EL (cell line): ENCODE measurements around the gene LIN7A.
"Not testable (repeated sequence)": the region's sequence is repeated elsewhere in the genome, so short reads cannot be mapped to it uniquely, and the experiment has no call there.

Experiments used
- DNase-seq: peaks from one replicate; pipeline ENCODE4 v3.0.0-alpha.2; 2016

Gene LIN7A

GRCh38 chr12:80917651-80918050 is 20.1 kb downstream of the LIN7A start:
- no peak for DNase-seq

DNA sequence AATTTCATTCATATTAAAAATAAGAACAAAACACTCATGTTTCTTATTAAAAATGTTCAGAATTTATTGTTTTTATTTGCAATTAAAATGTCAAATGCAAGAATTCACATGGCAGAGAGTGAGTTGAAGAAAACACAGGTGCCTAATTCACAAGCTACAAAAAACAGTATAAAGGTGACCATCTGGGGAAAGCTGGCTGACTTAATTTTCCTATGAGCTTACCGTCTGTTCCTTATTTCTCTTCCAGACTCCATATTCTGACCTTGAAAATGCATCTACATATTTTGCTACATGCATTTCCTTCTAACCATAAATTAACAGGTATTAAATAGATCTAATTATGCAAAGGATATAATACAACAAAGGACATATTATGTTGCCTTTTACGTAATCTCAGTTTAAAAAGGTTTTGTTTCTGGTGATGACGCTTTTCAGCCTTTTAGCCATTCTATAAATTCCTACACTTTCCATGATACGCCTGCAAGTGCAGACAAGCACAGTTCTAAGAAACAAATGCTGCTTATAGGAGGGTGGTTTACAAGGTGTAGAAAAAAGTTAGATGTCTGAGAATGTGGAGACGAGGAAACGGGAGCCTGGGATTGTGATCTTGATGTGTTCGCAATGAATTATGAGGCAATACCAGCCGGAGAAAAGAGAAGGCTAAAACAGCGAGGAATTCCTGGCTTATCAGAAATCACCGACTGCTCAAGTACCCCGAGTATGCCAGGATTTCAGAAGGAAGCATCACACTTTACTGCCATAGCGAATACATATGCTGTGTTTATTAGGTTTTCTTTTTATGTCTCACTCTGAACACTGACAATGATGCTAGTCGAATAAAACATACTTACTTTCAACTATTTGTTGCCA is 24.6 kb downstream of the LIN7A start:
- peak; percentile 16 for DNase-seq

DNA sequence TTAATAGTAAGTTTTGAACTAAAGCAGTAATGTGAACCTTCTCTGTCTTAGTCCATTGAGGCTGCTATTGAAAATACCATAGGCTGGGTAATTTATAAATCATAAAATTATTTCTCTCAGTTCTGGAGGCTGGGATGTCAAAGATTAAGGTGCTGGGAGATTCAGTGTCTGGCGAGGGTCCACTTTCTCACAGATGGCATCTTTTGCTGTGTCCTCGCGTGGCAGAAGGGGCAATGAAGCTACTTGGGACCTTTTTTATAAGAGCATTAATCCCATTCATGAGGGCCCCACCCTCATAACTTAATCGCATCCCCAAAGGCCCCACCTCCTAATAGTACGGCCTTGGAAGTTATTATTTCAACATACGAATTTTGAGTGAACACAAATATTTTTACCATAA is 28.4 kb downstream of the LIN7A start:
- DNase-seq: no peak

- no peak for DNase-seq
These were observed 35.0 kb downstream of the LIN7A start for GRCh38 chr12:80902711-80903110.

DNA sequence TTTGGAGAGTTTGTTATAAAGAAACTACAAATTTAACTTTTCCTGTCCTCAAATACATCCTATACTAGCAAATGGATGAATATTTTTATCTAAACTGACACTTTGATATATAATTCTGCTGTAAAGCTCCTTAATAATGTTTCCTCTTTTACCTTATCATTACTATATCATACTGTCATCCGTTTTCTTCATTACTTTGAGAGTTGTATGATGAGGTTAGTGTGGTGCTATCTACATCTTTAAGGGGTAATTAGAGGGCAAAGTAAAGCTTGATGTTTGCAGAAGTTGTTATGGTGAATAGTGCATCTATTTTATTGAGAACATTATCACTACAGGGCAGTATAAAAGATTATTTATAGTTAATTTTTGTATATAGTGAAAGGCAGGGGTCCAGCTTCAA is 36.1 kb downstream of the LIN7A start:
- DNase-seq: no peak

- no peak for DNase-seq
These were observed 42.5 kb downstream of the LIN7A start for GRCh38 chr12:80895240-80895639.

DNA sequence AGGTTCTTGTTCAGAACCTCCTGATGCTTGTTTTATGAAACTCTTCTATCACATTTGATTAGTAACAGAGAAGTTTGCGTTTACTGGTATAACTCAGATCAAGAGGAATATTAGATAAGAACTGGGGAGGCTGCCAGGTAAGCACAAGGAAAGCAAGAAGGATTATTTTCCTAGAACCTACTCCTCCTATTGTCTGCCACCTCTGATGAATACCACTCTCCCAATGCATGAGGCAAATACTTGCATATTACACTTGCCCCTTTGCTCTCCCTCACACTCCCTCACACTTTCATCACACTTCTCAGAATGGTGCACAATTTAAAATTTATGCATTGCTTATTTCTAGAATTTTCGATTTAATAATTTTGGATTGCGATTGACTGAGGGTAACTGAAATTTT is 43.6 kb downstream of the LIN7A start:
- DNase-seq: no peak

GRCh38 chr12:80892597-80893445 is 44.9 kb downstream of the LIN7A start:
- peak; percentile 74 for DNase-seq

DNA sequence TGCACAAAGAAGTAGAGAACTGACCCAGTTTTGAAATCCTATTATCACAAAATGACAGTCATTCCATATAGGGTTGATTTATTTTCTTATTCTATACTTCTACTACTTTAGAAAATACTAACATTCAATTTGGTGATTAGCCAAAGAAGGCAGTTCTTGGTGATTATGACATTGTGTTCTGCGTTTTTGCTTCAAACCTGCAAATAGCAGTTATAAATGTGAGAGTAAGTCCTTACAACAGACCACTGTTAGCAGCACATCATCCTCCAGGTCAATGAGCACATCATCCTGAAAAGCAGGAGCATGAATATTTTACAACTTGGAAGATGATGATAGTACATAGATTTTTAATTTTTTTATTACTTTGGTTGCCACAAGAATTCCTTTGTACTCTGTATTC is 53.1 kb downstream of the LIN7A start:
- no peak for DNase-seq

- DNase-seq: no peak
These were observed 56.6 kb downstream of the LIN7A start for GRCh38 chr12:80881106-80881505.

DNA sequence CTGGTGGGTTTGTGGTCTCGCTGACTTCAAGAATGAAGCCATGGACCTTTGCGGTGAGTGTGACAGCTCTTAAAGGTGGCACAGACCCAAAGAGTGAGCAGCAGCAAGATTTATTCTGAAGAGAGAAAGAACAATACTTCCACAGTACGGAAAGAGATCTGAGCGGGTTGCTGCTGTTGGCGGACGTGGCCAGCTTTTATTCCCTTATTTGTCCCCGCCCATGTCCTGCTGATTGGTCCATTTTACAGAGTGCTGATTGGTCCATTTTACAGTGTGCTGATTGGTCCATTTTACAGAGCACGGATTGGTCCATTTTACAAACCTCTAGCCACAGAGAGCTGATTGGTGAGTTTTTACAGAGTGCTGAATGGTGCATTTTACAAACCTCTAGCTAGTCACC is 59.3 kb downstream of the LIN7A start:
- not testable (repeated sequence) for DNase-seq

DNA sequence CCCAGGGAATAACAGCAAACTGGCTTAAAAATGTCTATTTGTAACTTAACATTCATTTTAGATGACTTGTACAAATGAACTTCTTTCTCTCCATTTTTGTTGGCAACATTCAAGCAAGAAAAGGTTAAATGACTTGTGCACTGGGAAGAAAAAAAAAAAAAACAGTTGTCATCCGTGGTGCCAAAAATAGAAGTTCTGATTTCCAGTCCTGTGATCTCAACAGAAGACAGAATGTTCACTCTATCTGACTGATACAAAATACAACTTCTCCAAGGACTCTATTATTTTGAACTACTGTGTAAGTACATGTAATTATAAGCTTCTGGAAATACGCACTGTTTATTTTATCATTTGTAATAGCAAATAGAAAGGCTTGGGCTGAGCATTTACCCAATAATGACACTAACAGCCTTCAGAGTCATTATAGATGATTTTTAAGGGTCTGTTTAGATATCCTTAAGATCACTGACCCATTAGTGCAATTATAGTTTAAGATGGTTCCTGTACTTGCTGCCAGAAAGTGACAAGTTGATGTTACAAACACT is 59.9 kb downstream of the LIN7A start:
- peak; percentile 46 for DNase-seq

DNA sequence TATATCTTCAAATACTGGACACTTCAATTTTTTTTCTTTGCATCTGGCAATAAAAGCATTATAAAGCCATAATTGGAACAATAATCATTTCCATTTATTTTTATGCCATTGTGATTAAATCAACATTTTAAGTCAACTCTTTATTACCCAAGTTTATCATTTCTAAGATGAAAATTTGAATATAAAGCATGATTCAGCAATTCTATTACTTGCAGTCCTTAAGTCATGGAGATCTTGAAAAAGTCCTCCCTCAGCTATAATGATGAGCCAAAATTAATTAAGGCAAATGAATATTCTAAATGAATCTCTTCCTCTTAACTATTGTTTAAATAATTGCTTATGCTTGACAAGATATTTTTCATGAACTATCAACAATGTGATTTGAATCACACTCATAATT is 65.7 kb downstream of the LIN7A start:
- DNase-seq: no peak

DNA sequence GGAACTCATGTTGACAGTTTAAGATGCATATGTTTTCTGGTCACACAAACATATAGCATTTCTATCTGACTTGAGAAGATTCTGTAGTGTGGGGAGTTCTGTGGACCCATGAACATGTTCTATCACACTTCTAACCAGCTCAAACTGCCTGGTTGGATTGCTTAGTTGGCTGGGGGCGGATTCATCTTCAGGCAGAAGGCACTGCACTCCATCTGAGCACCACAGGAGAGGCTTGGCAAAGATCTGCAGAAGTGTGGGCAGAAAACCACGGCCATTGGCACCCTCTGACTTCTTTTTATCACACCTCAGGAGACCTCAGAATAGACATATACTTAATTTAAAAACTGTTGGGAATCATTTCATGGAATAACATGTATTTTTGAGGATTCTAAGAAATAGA is 68.5 kb downstream of the LIN7A start:
- no peak for DNase-seq

DNA sequence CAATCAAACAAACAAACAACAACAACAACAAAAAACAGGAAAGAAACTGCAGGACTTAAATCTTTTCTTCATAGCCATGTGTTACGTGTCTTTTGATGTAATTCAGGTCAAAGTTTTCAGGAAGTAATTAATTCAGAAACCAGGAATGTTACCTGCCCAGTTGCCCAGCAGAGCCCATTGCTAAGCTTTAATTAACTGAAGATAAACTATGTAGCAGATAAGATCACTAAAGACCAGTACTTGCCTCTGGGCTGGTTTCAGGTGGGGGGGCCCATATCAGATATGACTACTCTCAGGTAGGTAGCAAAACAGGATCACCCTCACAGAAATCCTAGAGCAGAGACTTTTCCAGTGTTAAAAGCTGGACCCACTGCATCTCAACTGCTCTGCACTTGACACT is 69.2 kb downstream of the LIN7A start:
- DNase-seq: no peak

GRCh38 chr12:80867941-80868340 is 69.8 kb downstream of the LIN7A start:
- no peak for DNase-seq

GRCh38 chr12:80864046-80864735 is 73.5 kb downstream of the LIN7A start:
- DNase-seq: peak; percentile 21

DNA sequence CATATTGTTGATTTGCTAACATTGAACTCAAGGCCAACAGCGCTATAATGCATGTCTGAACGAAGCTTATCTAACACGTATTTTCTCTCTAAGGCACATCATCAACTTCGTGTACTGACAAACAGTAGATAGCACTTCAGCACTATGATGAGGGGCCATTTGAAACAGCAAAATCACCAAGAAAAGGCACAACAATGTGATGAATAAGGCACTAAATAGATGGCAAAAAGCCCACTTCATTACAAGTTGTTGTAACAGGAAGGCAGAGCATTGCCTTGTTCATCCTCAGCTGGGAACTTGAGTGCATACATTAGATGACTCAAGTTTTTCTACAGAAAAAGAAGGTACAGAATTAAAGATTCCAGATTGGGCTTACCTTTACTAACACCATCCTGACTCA is 75.2 kb downstream of the LIN7A start:
- peak; percentile 32 for DNase-seq

DNA sequence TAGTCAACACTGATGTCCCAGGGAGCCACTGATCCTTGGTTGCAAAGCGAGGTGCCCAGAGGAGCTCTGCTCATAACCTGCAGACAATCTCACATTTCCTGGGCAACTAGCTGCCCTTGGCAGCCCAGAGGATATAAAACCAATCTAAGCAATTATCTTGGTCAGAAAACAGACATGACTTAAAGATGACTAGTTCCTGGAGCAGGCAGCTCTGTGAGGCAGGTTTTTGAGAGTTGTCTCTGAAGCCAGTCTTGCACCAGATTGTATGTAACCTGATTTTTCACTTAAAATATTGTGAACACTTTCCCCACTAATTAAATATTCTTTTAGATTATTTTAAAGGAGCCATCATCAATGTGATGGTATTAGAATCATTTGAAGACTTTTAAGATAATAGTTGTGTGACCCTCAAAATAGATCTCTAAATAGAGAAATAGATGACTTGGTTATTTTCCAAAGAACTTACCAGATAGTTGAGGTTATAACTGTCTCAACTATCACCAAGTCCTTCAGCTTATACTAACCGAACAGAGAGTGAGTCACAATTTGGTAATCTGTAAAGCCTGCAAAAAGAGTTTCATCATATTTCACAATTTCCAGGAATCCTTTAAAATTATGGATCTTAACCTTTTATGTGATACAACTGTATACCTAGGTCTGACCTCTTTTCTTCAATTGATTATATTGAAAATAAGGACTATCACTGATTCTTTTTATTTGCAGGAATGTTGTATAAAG is 75.9 kb downstream of the LIN7A start:
- peak; percentile 63 for DNase-seq

- DNase-seq: no peak
These were observed 76.8 kb downstream of the LIN7A start for GRCh38 chr12:80860928-80861327.

GRCh38 chr12:80860206-80860605 is 77.5 kb downstream of the LIN7A start:
- no peak for DNase-seq

DNA sequence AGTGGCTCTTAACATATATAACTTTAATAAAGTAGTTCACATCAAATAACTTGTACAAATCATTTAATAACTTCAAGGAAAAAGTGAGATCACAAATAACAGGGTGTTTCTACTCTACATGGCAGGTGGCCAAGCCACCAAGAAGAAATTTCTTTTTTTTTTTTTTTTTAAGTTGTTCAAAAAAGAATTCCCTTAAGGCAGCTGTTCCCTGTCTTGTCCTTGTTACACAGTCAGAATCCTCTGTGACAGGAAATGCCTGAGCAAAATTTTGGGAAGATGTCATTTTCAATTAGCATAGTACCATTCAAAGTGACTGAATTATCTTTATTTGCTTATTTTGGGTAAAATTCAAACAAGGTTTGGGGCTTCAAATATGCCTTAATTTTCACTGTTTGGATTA is 79.4 kb downstream of the LIN7A start:
- DNase-seq: peak; percentile 34
